Hepatocyte (in vitro differentiated cells): Measurements from ENCODE around the gene RHAG.

Experiments
- EZH2 ChIP-seq: fragments of 200-600 bp; sonication (generic); IDR thresholded peaks from 2 replicates; pipeline ENCODE4 v1.6.1; 2016; ENCODE audit warnings: antibody characterized with exemption, mild to moderate bottlenecking, borderline replicate concordance
- TF ChIP-seq, protein P1 (sequence below): fragments of 200-600 bp; sonication (generic); IDR thresholded peaks from 2 replicates; pipeline ENCODE4 v1.5.1; 2016; ENCODE audit warnings: antibody characterized with exemption, mild to moderate bottlenecking; ENCODE audit not compliant: poor library complexity

GRCh38 chr6:49639177-49639817, 2.7 kb upstream of the RHAG start:
- TF ChIP-seq EZH2 = no peak
- TF ChIP-seq, protein P1, sequence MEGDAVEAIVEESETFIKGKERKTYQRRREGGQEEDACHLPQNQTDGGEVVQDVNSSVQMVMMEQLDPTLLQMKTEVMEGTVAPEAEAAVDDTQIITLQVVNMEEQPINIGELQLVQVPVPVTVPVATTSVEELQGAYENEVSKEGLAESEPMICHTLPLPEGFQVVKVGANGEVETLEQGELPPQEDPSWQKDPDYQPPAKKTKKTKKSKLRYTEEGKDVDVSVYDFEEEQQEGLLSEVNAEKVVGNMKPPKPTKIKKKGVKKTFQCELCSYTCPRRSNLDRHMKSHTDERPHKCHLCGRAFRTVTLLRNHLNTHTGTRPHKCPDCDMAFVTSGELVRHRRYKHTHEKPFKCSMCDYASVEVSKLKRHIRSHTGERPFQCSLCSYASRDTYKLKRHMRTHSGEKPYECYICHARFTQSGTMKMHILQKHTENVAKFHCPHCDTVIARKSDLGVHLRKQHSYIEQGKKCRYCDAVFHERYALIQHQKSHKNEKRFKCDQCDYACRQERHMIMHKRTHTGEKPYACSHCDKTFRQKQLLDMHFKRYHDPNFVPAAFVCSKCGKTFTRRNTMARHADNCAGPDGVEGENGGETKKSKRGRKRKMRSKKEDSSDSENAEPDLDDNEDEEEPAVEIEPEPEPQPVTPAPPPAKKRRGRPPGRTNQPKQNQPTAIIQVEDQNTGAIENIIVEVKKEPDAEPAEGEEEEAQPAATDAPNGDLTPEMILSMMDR = no peak
